Measurements from ENCODE around the gene IFNGR2. TPM values are rescaled to one million over a fixed set of nuclear protein-coding genes. Genes with fewer than 3 reads are reported as not detected.

Gene IFNGR2
- total and polyA plus RNA-seq, 9 donors: 39.6 to 125 (median 46.7) TPM

DNA sequence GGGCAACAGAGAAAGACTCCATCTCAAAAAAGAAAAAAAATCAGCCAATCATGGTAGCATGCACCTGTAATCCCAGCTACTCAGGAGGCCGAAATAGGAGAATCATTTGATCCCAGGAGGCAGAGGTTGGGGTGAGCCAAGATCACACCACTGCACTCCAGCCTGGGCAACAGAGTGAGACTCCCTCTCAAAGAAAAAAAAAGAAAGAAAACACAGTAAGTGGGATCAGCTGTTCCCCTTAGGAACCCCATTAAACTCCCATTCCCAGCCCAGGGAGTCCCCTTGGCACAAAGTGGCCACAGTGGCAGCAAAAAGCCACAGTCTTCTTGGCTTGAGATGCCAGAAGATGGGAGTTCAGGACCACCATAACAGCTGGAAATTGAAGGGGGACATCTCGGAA lies 67.5 kb downstream of the IFNGR2 start:
- intact Hi-C loops (cut with DNase I): no loop called here
- Histone ChIP-seq H3K4me3 (no peak overlapping the region), H3K27ac (no peak overlapping the region), H3K36me3 (no peaks in the 10 kb centered on the region), H3K4me1 (ENCODE audit: insufficient read depth) (peaks cover 1% of the 10 kb centered on the region), H3K9me3 (no peaks in the 10 kb centered on the region), H3K27me3 (no peaks in the 10 kb centered on the region)
- 91 to 96% (median 95%) methylated on average over 2 of the region's 2 CpGs for WGBS, 3 donors
- no peak for DNase-seq
- no peak for TF ChIP-seq POLR2A (IDR thresholded peaks at IDR 0.05)
- TF ChIP-seq, protein P1, sequence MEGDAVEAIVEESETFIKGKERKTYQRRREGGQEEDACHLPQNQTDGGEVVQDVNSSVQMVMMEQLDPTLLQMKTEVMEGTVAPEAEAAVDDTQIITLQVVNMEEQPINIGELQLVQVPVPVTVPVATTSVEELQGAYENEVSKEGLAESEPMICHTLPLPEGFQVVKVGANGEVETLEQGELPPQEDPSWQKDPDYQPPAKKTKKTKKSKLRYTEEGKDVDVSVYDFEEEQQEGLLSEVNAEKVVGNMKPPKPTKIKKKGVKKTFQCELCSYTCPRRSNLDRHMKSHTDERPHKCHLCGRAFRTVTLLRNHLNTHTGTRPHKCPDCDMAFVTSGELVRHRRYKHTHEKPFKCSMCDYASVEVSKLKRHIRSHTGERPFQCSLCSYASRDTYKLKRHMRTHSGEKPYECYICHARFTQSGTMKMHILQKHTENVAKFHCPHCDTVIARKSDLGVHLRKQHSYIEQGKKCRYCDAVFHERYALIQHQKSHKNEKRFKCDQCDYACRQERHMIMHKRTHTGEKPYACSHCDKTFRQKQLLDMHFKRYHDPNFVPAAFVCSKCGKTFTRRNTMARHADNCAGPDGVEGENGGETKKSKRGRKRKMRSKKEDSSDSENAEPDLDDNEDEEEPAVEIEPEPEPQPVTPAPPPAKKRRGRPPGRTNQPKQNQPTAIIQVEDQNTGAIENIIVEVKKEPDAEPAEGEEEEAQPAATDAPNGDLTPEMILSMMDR (IDR thresholded peaks at IDR 0.05): no peak
- TF ChIP-seq EP300 (IDR thresholded peaks at IDR 0.05): no peak

DNA sequence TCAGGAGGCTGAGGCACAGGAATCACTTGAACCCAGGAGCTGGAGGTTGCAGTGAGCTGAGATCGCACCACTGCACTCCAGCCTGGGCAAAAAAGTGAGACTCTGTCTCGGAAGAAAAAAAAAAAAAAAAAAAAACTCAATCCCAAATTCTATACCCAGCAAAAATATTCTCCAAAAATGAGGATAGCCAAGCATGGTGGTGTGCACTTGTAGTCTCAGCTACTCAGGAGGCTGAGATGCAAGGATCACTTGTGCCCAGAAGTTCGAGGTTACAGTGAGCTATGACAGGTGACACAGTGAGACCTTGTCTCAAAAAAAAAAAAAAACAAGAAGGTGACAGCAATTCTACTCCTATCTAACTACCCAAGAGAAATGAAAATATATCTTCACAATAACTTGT lies 70.1 kb downstream of the IFNGR2 start:
- no peaks in the 10 kb centered on the region for H3K36me3 ChIP-seq
- intact Hi-C loops (cut with DNase I): no loop called here
- H3K9me3 ChIP-seq: no peaks in the 10 kb centered on the region
- peaks cover 5% of the 10 kb centered on the region for H3K4me1 ChIP-seq (ENCODE audit: insufficient read depth)
- no peak for DNase-seq
- no peaks in the 10 kb centered on the region for H3K27me3 ChIP-seq
- no peak overlapping the region for H3K27ac ChIP-seq
- H3K4me3 ChIP-seq: no peak overlapping the region
- TF ChIP-seq EP300 (IDR thresholded peaks at IDR 0.05) (no peak), POLR2A (IDR thresholded peaks at IDR 0.05) (no peak)
- TF ChIP-seq, protein P1 (IDR thresholded peaks at IDR 0.05): no peak
- WGBS, 3 donors: 90 to 98% (median 93%) methylated on average over 3 of the region's 3 CpGs

DNA sequence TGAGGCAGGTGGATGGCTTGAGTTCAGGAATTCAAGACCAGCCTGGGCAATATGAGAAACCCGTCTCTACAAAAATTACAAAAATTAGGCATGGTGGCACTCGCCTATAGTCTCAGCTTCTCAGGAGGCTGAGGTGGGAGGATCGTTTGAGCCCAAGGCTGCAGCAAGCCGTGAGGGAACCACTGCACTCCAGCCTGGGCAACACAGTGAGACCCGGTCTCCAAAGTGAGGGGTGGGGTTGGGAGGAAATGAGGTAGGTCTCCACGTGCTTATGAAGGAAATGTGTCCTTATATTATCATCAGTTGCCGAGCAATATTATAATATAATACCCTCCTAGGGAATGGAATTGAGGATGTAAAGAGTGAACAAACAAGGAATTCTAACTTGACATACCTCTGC lies 73.9 kb downstream of the IFNGR2 start:
- 81 to 86% (median 85%) methylated on average over 7 of the region's 7 CpGs for WGBS, 3 donors

DNA sequence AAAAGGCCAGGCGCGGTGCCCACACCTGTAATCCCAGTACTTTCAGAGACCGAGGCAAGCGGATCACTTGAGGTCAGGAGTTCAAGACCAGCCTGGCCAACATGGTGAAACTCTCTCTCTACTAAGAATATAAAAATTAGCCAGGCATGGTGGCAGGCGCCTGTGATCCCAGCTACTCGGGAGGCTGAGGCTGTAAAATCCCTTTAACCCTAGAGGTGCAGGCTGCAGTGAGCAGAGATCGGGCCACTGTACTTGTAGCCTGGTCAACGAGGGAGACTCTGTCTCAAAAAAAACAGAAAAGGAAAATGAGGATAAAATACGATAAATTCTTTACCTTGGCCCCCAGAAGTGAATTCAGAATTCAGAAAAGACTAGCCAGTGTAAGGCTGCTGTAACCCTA lies 75.0 kb downstream of the IFNGR2 start:
- intact Hi-C loops (cut with DNase I): no loop called here

More for the DNA sequence above, 73.9 kb downstream of the IFNGR2 start:
- intact Hi-C loops (cut with DNase I): no loop called here
- no peak overlapping the region for H3K27ac ChIP-seq
- H3K36me3 ChIP-seq: no peaks in the 10 kb centered on the region
- TF ChIP-seq EP300 (IDR thresholded peaks at IDR 0.05) (no peak), POLR2A (IDR thresholded peaks at IDR 0.05) (no peak)
- TF ChIP-seq, protein P1 (IDR thresholded peaks at IDR 0.05): no peak
- no peak for DNase-seq
- peaks cover 7% of the 10 kb centered on the region for H3K4me1 ChIP-seq (ENCODE audit: insufficient read depth)
- no peak overlapping the region for H3K4me3 ChIP-seq
- no peaks in the 10 kb centered on the region for H3K9me3 ChIP-seq
- H3K27me3 ChIP-seq: no peaks in the 10 kb centered on the region

More for the DNA sequence above, 75.0 kb downstream of the IFNGR2 start:
- Histone ChIP-seq H3K27ac (peak overlapping the region in 1 of 2 donors; percentile 94), H3K4me3 (peak overlapping the region; percentile 96), H3K27me3 (no peaks in the 10 kb centered on the region), H3K36me3 (no peaks in the 10 kb centered on the region), H3K4me1 (ENCODE audit: insufficient read depth) (peaks cover 7% of the 10 kb centered on the region), H3K9me3 (no peaks in the 10 kb centered on the region)
- DNase-seq: no peak
- no peak for TF ChIP-seq EP300 (IDR thresholded peaks at IDR 0.05)
- TF ChIP-seq, protein P1 (IDR thresholded peaks at IDR 0.05): no peak
- no peak for TF ChIP-seq POLR2A (IDR thresholded peaks at IDR 0.05)
- 55 to 58% (median 56%) methylated on average over 9 of the region's 9 CpGs for WGBS, 3 donors

Data from ovary (tissue), 9 donors.